Measurements from ENCODE around the gene TSPAN4. TPM values are rescaled to one million over a fixed set of nuclear protein-coding genes. Genes with fewer than 3 reads are reported as not detected.

TSPAN4 gene
- total and polyA plus RNA-seq, 4 donors: 27.2 to 151 (median 78.6) TPM

- Histone ChIP-seq H3K9me3 (ENCODE audit: control insufficient read depth, insufficient read depth, low read length) (no peaks in the 10 kb centered on the region), H3K4me1 (ENCODE audit: control insufficient read depth, insufficient read depth, low read length) (peaks cover 80% of the 10 kb centered on the region), H3K27ac (ENCODE audit: low read depth, low read length) (no peak overlapping the region), H3K27me3 (ENCODE audit: control insufficient read depth, insufficient read depth, low read length) (no peaks in the 10 kb centered on the region), H3K4me3 (ENCODE audit: low read depth, low read length) (peak overlapping the region; percentile 39), H3K36me3 (ENCODE audit: control insufficient read depth, insufficient read depth, low read length) (peaks cover 29% of the 10 kb centered on the region)
- whole genome bisulfite sequencing (ENCODE audit: insufficient coverage): under 1% methylated on average over 91 of the region's 97 CpGs
- peak in 1 of 6 donors; percentile 47 for DNase-seq (ENCODE audit: low read depth in 4 of 6, low spot score in 6 of 6)
Measured at GRCh38 chr11:849951-850774, 7.5 kb downstream of the TSPAN4 start.

GRCh38 chr11:850775-851763 is 8.4 kb downstream of the TSPAN4 start:
- Histone ChIP-seq H3K4me1 (ENCODE audit: control insufficient read depth, insufficient read depth, low read length) (peaks cover 80% of the 10 kb centered on the region), H3K27me3 (ENCODE audit: control insufficient read depth, insufficient read depth, low read length) (no peaks in the 10 kb centered on the region), H3K4me3 (ENCODE audit: low read depth, low read length) (peak overlapping the region; percentile 39), H3K9me3 (ENCODE audit: control insufficient read depth, insufficient read depth, low read length) (no peaks in the 10 kb centered on the region), H3K27ac (ENCODE audit: low read depth, low read length) (no peak overlapping the region), H3K36me3 (ENCODE audit: control insufficient read depth, insufficient read depth, low read length) (peaks cover 36% of the 10 kb centered on the region)
- WGBS (ENCODE audit: insufficient coverage): 14% methylated on average over 26 of the region's 28 CpGs
- DNase-seq (ENCODE audit: low read depth in 4 of 6, low spot score in 6 of 6): no peak

GRCh38 chr11:852762-853161 is 10.1 kb downstream of the TSPAN4 start:
- peaks cover 86% of the 10 kb centered on the region for H3K4me1 ChIP-seq (ENCODE audit: control insufficient read depth, insufficient read depth, low read length)
- WGBS (ENCODE audit: insufficient coverage): 67% methylated on average over 10 of the region's 15 CpGs
- no peak for DNase-seq (ENCODE audit: low read depth in 4 of 6, low spot score in 6 of 6)

GRCh38 chr11:853682-854448 is 11.2 kb downstream of the TSPAN4 start:
- no peak overlapping the region for H3K27ac ChIP-seq (ENCODE audit: low read depth, low read length)
- DNase-seq (ENCODE audit: low read depth in 4 of 6, low spot score in 6 of 6): no peak
- peaks cover 52% of the 10 kb centered on the region for H3K36me3 ChIP-seq (ENCODE audit: control insufficient read depth, insufficient read depth, low read length)
- H3K4me1 ChIP-seq (ENCODE audit: control insufficient read depth, insufficient read depth, low read length): peaks cover 81% of the 10 kb centered on the region
- 91% methylated on average over 22 of the region's 27 CpGs for WGBS (ENCODE audit: insufficient coverage)
- H3K27me3 ChIP-seq (ENCODE audit: control insufficient read depth, insufficient read depth, low read length): no peaks in the 10 kb centered on the region
- no peaks in the 10 kb centered on the region for H3K9me3 ChIP-seq (ENCODE audit: control insufficient read depth, insufficient read depth, low read length)
- no peak overlapping the region for H3K4me3 ChIP-seq (ENCODE audit: low read depth, low read length)

More at GRCh38 chr11:852762-853161, 10.1 kb downstream of the TSPAN4 start:
- Histone ChIP-seq H3K36me3 (ENCODE audit: control insufficient read depth, insufficient read depth, low read length) (peaks cover 46% of the 10 kb centered on the region), H3K27me3 (ENCODE audit: control insufficient read depth, insufficient read depth, low read length) (no peaks in the 10 kb centered on the region), H3K4me3 (ENCODE audit: low read depth, low read length) (no peak overlapping the region), H3K27ac (ENCODE audit: low read depth, low read length) (no peak overlapping the region), H3K9me3 (ENCODE audit: control insufficient read depth, insufficient read depth, low read length) (no peaks in the 10 kb centered on the region)

GRCh38 chr11:854601-855329 is 12.1 kb downstream of the TSPAN4 start:
- Histone ChIP-seq H3K27ac (ENCODE audit: low read depth, low read length) (no peak overlapping the region), H3K9me3 (ENCODE audit: control insufficient read depth, insufficient read depth, low read length) (no peaks in the 10 kb centered on the region), H3K4me3 (ENCODE audit: low read depth, low read length) (no peak overlapping the region), H3K36me3 (ENCODE audit: control insufficient read depth, insufficient read depth, low read length) (peaks cover 56% of the 10 kb centered on the region), H3K4me1 (ENCODE audit: control insufficient read depth, insufficient read depth, low read length) (peaks cover 84% of the 10 kb centered on the region), H3K27me3 (ENCODE audit: control insufficient read depth, insufficient read depth, low read length) (no peaks in the 10 kb centered on the region)
- DNase-seq (ENCODE audit: low read depth in 4 of 6, low spot score in 6 of 6): no peak
- 44% methylated on average over 20 of the region's 20 CpGs for WGBS (ENCODE audit: insufficient coverage)

GRCh38 chr11:855330-855674 is 12.7 kb downstream of the TSPAN4 start:
- Histone ChIP-seq H3K4me3 (ENCODE audit: low read depth, low read length) (no peak overlapping the region), H3K36me3 (ENCODE audit: control insufficient read depth, insufficient read depth, low read length) (peaks cover 60% of the 10 kb centered on the region), H3K27ac (ENCODE audit: low read depth, low read length) (no peak overlapping the region), H3K9me3 (ENCODE audit: control insufficient read depth, insufficient read depth, low read length) (no peaks in the 10 kb centered on the region), H3K27me3 (ENCODE audit: control insufficient read depth, insufficient read depth, low read length) (no peaks in the 10 kb centered on the region), H3K4me1 (ENCODE audit: control insufficient read depth, insufficient read depth, low read length) (peaks cover 86% of the 10 kb centered on the region)
- DNase-seq (ENCODE audit: low read depth in 4 of 6, low spot score in 6 of 6): no peak
- 50% methylated on average over 3 of the region's 7 CpGs for WGBS (ENCODE audit: insufficient coverage)

- no peak overlapping the region for H3K4me3 ChIP-seq (ENCODE audit: low read depth, low read length)
- H3K9me3 ChIP-seq (ENCODE audit: control insufficient read depth, insufficient read depth, low read length): no peaks in the 10 kb centered on the region
- H3K36me3 ChIP-seq (ENCODE audit: control insufficient read depth, insufficient read depth, low read length): peaks cover 63% of the 10 kb centered on the region
- no peak for DNase-seq (ENCODE audit: low read depth in 4 of 6, low spot score in 6 of 6)
- H3K4me1 ChIP-seq (ENCODE audit: control insufficient read depth, insufficient read depth, low read length): peaks cover 84% of the 10 kb centered on the region
- no peaks in the 10 kb centered on the region for H3K27me3 ChIP-seq (ENCODE audit: control insufficient read depth, insufficient read depth, low read length)
- H3K27ac ChIP-seq (ENCODE audit: low read depth, low read length): no peak overlapping the region
- WGBS (ENCODE audit: insufficient coverage): 62% methylated on average over 12 of the region's 12 CpGs
Measured at GRCh38 chr11:855796-856195, 13.1 kb downstream of the TSPAN4 start.

GRCh38 chr11:856397-856796 is 13.7 kb downstream of the TSPAN4 start:
- H3K27ac ChIP-seq (ENCODE audit: low read depth, low read length): no peak overlapping the region
- no peak for DNase-seq (ENCODE audit: low read depth in 4 of 6, low spot score in 6 of 6)
- WGBS (ENCODE audit: insufficient coverage): 86% methylated on average over 5 of the region's 8 CpGs
- H3K27me3 ChIP-seq (ENCODE audit: control insufficient read depth, insufficient read depth, low read length): no peaks in the 10 kb centered on the region
- peaks cover 78% of the 10 kb centered on the region for H3K4me1 ChIP-seq (ENCODE audit: control insufficient read depth, insufficient read depth, low read length)
- H3K4me3 ChIP-seq (ENCODE audit: low read depth, low read length): no peak overlapping the region
- H3K36me3 ChIP-seq (ENCODE audit: control insufficient read depth, insufficient read depth, low read length): peaks cover 64% of the 10 kb centered on the region
- H3K9me3 ChIP-seq (ENCODE audit: control insufficient read depth, insufficient read depth, low read length): no peaks in the 10 kb centered on the region

Data from spinal cord (tissue), 10 donors.